Muscle layer of duodenum (tissue), 2 donors: ENCODE data around the gene NUTM2D.
"Not testable (repeated sequence)": the region's sequence is repeated elsewhere in the genome, so short reads cannot be mapped to it uniquely, and the experiment has no call there.

Source experiments
- H3K27ac ChIP-seq: one replicate; pipeline ENCODE4 v1.7.0; 2013; ENCODE audit warnings: mild to moderate bottlenecking, low read length
- H3K27me3 ChIP-seq: one replicate; pipeline ENCODE4 v1.7.0; 2013; ENCODE audit warnings: low read depth, mild to moderate bottlenecking, control low read depth, low read length
- H3K36me3 ChIP-seq, 2 donors: one replicate each; pipeline ENCODE4 v1.7.0; 2013; ENCODE audit warnings: low read length in 2 of 2, control low read depth in 1 of 2, mild to moderate bottlenecking in 1 of 2; ENCODE audit not compliant: insufficient read depth in 2 of 2, control insufficient read depth in 1 of 2
- H3K4me1 ChIP-seq, 2 donors: one replicate each; pipeline ENCODE4 v1.7.0; 2013; ENCODE audit warnings: low read length in 2 of 2, mild to moderate bottlenecking in 2 of 2, control low read depth in 1 of 2, moderate library complexity in 1 of 2; ENCODE audit not compliant: insufficient read depth in 2 of 2, control insufficient read depth in 1 of 2
- H3K4me3 ChIP-seq, 2 donors: one replicate each; pipeline ENCODE4 v1.7.0; 2013; ENCODE audit warnings: low read length in 2 of 2, low read depth in 1 of 2, mild to moderate bottlenecking in 1 of 2
- H3K9me3 ChIP-seq, 2 donors: one replicate each; pipeline ENCODE4 v1.7.0; 2013; ENCODE audit warnings: low read length in 2 of 2, control low read depth in 1 of 2, mild to moderate bottlenecking in 1 of 2; ENCODE audit not compliant: control insufficient read depth in 1 of 2
- donor health status: healthy.

The NUTM2D gene

GRCh38 chr10:87341546-87342142, 15.9 kb upstream of the NUTM2D start:
- H3K36me3 ChIP-seq, H3K27ac ChIP-seq, H3K4me1 ChIP-seq, H3K27me3 ChIP-seq, H3K9me3 ChIP-seq, H3K4me3 ChIP-seq: not testable (repeated sequence)

- not testable (repeated sequence) for H3K27ac ChIP-seq, H3K9me3 ChIP-seq, H3K36me3 ChIP-seq, H3K4me3 ChIP-seq, H3K4me1 ChIP-seq, H3K27me3 ChIP-seq
Observed at GRCh38 chr10:87342249-87342710, 15.3 kb upstream of the NUTM2D start.

- H3K27ac ChIP-seq, H3K36me3 ChIP-seq, H3K27me3 ChIP-seq, H3K9me3 ChIP-seq, H3K4me3 ChIP-seq, H3K4me1 ChIP-seq: not testable (repeated sequence)
Observed at GRCh38 chr10:87342711-87343258, 14.8 kb upstream of the NUTM2D start.

GRCh38 chr10:87345743-87346142, 11.8 kb upstream of the NUTM2D start:
- H3K4me3 ChIP-seq, H3K4me1 ChIP-seq, H3K27me3 ChIP-seq, H3K27ac ChIP-seq, H3K9me3 ChIP-seq, H3K36me3 ChIP-seq: not testable (repeated sequence)

GRCh38 chr10:87350161-87350560, 7.4 kb upstream of the NUTM2D start:
- H3K36me3 ChIP-seq, H3K9me3 ChIP-seq, H3K4me3 ChIP-seq, H3K27me3 ChIP-seq, H3K27ac ChIP-seq, H3K4me1 ChIP-seq: not testable (repeated sequence)

- not testable (repeated sequence) for H3K27ac ChIP-seq, H3K4me1 ChIP-seq, H3K9me3 ChIP-seq, H3K36me3 ChIP-seq, H3K4me3 ChIP-seq, H3K27me3 ChIP-seq
Observed at GRCh38 chr10:87352825-87353224, 4.7 kb upstream of the NUTM2D start.

GRCh38 chr10:87355110-87355509, 2.4 kb upstream of the NUTM2D start:
- H3K27me3 ChIP-seq, H3K36me3 ChIP-seq, H3K27ac ChIP-seq, H3K4me1 ChIP-seq, H3K4me3 ChIP-seq, H3K9me3 ChIP-seq: not testable (repeated sequence)

GRCh38 chr10:87358159-87358558, 615 bp downstream of the NUTM2D start:
- H3K4me1 ChIP-seq, H3K4me3 ChIP-seq, H3K27ac ChIP-seq, H3K9me3 ChIP-seq, H3K36me3 ChIP-seq, H3K27me3 ChIP-seq: not testable (repeated sequence)

- H3K27me3 ChIP-seq, H3K4me1 ChIP-seq, H3K27ac ChIP-seq, H3K9me3 ChIP-seq, H3K36me3 ChIP-seq, H3K4me3 ChIP-seq: not testable (repeated sequence)
Observed at GRCh38 chr10:87369514-87370112, 12.1 kb downstream of the NUTM2D start.

- H3K4me3 ChIP-seq, H3K36me3 ChIP-seq, H3K4me1 ChIP-seq, H3K9me3 ChIP-seq, H3K27me3 ChIP-seq, H3K27ac ChIP-seq: not testable (repeated sequence)
Observed at GRCh38 chr10:87374091-87374490, 16.5 kb downstream of the NUTM2D start.

- not testable (repeated sequence) for H3K36me3 ChIP-seq
Observed at GRCh38 chr10:87379115-87379514, 21.6 kb downstream of the NUTM2D start.

More at GRCh38 chr10:87379115-87379514, 21.6 kb downstream of the NUTM2D start:
- H3K27me3 ChIP-seq, H3K4me3 ChIP-seq, H3K27ac ChIP-seq, H3K9me3 ChIP-seq, H3K4me1 ChIP-seq: not testable (repeated sequence)
